PFSK-1 (cell line): Measurements from ENCODE around the gene SSTR1.

ENCODE experiments used
- FOXP2 ChIP-seq: optimal IDR thresholded peaks from 2 replicates; pipeline ENCODE3; 2011; ENCODE audit warnings: borderline replicate concordance, control low read depth, inconsistent platforms; ENCODE audit not compliant: insufficient read depth; ENCODE audit errors: extremely low read length, extremely low read depth
- POLR2AphosphoS5 ChIP-seq: IDR thresholded peaks from 2 replicates; pipeline ENCODE4 v1.6.1; 2012; ENCODE audit warnings: low read depth, mild to moderate bottlenecking, control low read depth, low read length, moderate library complexity
- REST ChIP-seq, 2 experiments: IDR thresholded peaks; 2 replicates each; pipeline versions ENCODE4 v1.6.1 to v1.8.0; 2011 to 2012; ENCODE audit warnings: low read depth in 2 of 2, low read length in 2 of 2, control low read depth in 1 of 2, inconsistent platforms in 1 of 2, mild to moderate bottlenecking in 1 of 2, moderate library complexity in 1 of 2; ENCODE audit not compliant: insufficient read depth in 1 of 2
- SIN3A ChIP-seq: IDR thresholded peaks from 2 replicates; pipeline ENCODE4 v1.6.1; 2012; ENCODE audit warnings: mild to moderate bottlenecking, low read length, moderate library complexity, borderline replicate concordance; ENCODE audit not compliant: insufficient read depth
- TAF1 ChIP-seq: IDR thresholded peaks from 2 replicates; pipeline ENCODE4 v1.6.1; 2012; ENCODE audit warnings: low read length, control low read depth, borderline replicate concordance; ENCODE audit not compliant: insufficient read depth

DNA sequence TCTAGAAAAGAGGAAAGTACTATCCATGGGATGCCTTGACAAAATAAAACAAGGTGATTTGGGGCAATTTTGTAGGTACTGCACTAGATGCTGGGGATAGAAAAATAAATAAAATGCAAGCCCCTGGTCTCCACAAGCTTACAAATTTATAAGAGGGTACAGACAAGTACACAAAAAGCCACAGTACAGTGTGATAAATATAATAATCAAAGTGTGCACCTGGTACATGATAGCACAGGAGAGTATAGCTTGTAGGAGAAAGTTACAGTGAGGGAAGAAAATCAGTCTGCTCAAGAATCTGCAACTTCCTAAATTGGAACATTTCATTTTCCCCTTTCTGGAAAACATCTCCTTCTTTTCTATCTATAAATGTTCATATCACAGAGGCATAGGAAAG is 3.0 kb upstream of the SSTR1 start:
- TF ChIP-seq SIN3A, result no peak
- no peak for TF ChIP-seq REST (IDR thresholded peaks at IDR 0.05; ENCODE audit: insufficient read depth in 1 of 2, low read depth in 2 of 2, low read length in 2 of 2)
- TF ChIP-seq TAF1, result no peak
- TF ChIP-seq FOXP2, result no peak
- no peak for TF ChIP-seq POLR2AphosphoS5
